Measurements from ENCODE around the gene CORIN.

Gene CORIN

GRCh38 chr4:47837094-47837907, 566 bp downstream of the CORIN start:
- peak overlapping the region; percentile 43 for H3K4me3 ChIP-seq (ENCODE audit: low read depth, low read length)
- DNase-seq (ENCODE audit: low read depth) = no peak
- TF ChIP-seq CTCF (IDR thresholded peaks at IDR 0.05; ENCODE audit: low read depth, low read length, missing control alignments) = no peak
- in situ Hi-C loops (cut with HindIII; ENCODE audit: low sequenced_read_pairs) = no loop called here

- in situ Hi-C loops (cut with HindIII; ENCODE audit: low sequenced_read_pairs) = no loop called here
- H3K4me3 ChIP-seq (ENCODE audit: low read depth, low read length) = peak overlapping the region; percentile 43
- DNase-seq (ENCODE audit: low read depth) = peak; percentile 55
- TF ChIP-seq CTCF (IDR thresholded peaks at IDR 0.05; ENCODE audit: low read depth, low read length, missing control alignments) = peak; percentile 81
Observed at GRCh38 chr4:47836641-47837093, 1.2 kb downstream of the CORIN start.

- H3K4me3 ChIP-seq (ENCODE audit: low read depth, low read length) = no peak overlapping the region
- no peak for DNase-seq (ENCODE audit: low read depth)
- TF ChIP-seq CTCF (IDR thresholded peaks at IDR 0.05; ENCODE audit: low read depth, low read length, missing control alignments) = no peak
- in situ Hi-C loops (cut with HindIII; ENCODE audit: low sequenced_read_pairs) = no loop called here
Observed at GRCh38 chr4:47835494-47835893, 2.4 kb downstream of the CORIN start.

GRCh38 chr4:47831026-47831679, 6.7 kb downstream of the CORIN start:
- no peak for DNase-seq (ENCODE audit: low read depth)
- no peak for TF ChIP-seq CTCF (IDR thresholded peaks at IDR 0.05; ENCODE audit: low read depth, low read length, missing control alignments)
- H3K4me3 ChIP-seq (ENCODE audit: low read depth, low read length) = no peak overlapping the region
- in situ Hi-C loops (cut with HindIII; ENCODE audit: low sequenced_read_pairs) = no loop called here

GRCh38 chr4:47830265-47831025, 7.4 kb downstream of the CORIN start:
- TF ChIP-seq CTCF (IDR thresholded peaks at IDR 0.05; ENCODE audit: low read depth, low read length, missing control alignments) = no peak
- DNase-seq (ENCODE audit: low read depth) = no peak
- H3K4me3 ChIP-seq (ENCODE audit: low read depth, low read length) = no peak overlapping the region
- in situ Hi-C loops (cut with HindIII; ENCODE audit: low sequenced_read_pairs) = no loop called here

- no peak overlapping the region for H3K4me3 ChIP-seq (ENCODE audit: low read depth, low read length)
- in situ Hi-C loops (cut with HindIII; ENCODE audit: low sequenced_read_pairs) = no loop called here
- no peak for DNase-seq (ENCODE audit: low read depth)
- no peak for TF ChIP-seq CTCF (IDR thresholded peaks at IDR 0.05; ENCODE audit: low read depth, low read length, missing control alignments)
Observed at GRCh38 chr4:47829438-47829837, 8.4 kb downstream of the CORIN start.

All from astrocyte of the cerebellum (primary cell).